H9 (cell line): ENCODE data around the gene CACNA2D3. TPM values are rescaled to one million over a fixed set of nuclear protein-coding genes. Genes with fewer than 3 reads are reported as not detected.

ENCODE experiments used
- DNase-seq: peaks from one replicate; pipeline ENCODE4 v3.0.0-alpha.2; 2017
- H2AFZ ChIP-seq: one replicate; pipeline ENCODE4 v1.6.1; 2013; ENCODE audit warnings: mild to moderate bottlenecking, low read length, control low read depth, moderate library complexity
- H2AK5ac ChIP-seq: 2 replicates; pipeline ENCODE4 v1.6.1; 2013; ENCODE audit warnings: low read length, control low read depth, mixed read lengths; ENCODE audit not compliant: insufficient read length
- H2BK120ac ChIP-seq: one replicate; pipeline ENCODE4 v1.6.1; 2013; ENCODE audit warnings: low read depth, mild to moderate bottlenecking, low read length, control low read depth, inconsistent platforms; ENCODE audit not compliant: poor library complexity, severe bottlenecking
- H2BK12ac ChIP-seq: 2 replicates; pipeline ENCODE4 v1.6.1; 2013; ENCODE audit warnings: low read length, control low read depth, mixed read lengths, low read depth; ENCODE audit not compliant: insufficient read length
- H2BK15ac ChIP-seq: 2 replicates; pipeline ENCODE4 v1.6.1; 2013; ENCODE audit warnings: low read depth, low read length, control low read depth
- H2BK20ac ChIP-seq: one replicate; pipeline ENCODE4 v1.6.1; 2013; ENCODE audit warnings: low read depth, mild to moderate bottlenecking, low read length, control low read depth, inconsistent platforms; ENCODE audit not compliant: poor library complexity, severe bottlenecking
- H2BK5ac ChIP-seq: 2 replicates; pipeline ENCODE4 v1.6.1; 2013; ENCODE audit warnings: low read length, control low read depth, mixed read lengths; ENCODE audit not compliant: insufficient read length
- H3K14ac ChIP-seq: 2 replicates; pipeline ENCODE4 v1.6.1; 2013; ENCODE audit warnings: low read length, control low read depth; ENCODE audit not compliant: insufficient read depth
- H3K18ac ChIP-seq: 2 replicates; pipeline ENCODE4 v1.6.1; 2013; ENCODE audit warnings: low read depth, mild to moderate bottlenecking, mixed read lengths, low read length, control low read depth; ENCODE audit not compliant: insufficient read length
- H3K23ac ChIP-seq: 2 replicates; pipeline ENCODE4 v1.6.1; 2013; ENCODE audit warnings: low read length, control low read depth, mixed read lengths, low read depth; ENCODE audit not compliant: insufficient read length
- H3K23me2 ChIP-seq: 2 replicates; pipeline ENCODE4 v1.6.1; 2013; ENCODE audit warnings: low read depth, mild to moderate bottlenecking, mixed read lengths, low read length, control low read depth; ENCODE audit not compliant: insufficient read length, poor library complexity, severe bottlenecking
- H3K27ac ChIP-seq: 2 replicates; pipeline ENCODE4 v1.5.1; 2013; ENCODE audit warnings: low read length, control low read depth, mixed read lengths, low read depth; ENCODE audit not compliant: insufficient read length
- H3K27me3 ChIP-seq: 2 replicates; pipeline ENCODE4 v1.6.1; 2013; ENCODE audit warnings: low read length, control low read depth, inconsistent platforms; ENCODE audit not compliant: insufficient read depth
- H3K4ac ChIP-seq: 2 replicates; pipeline ENCODE4 v1.6.1; 2013; ENCODE audit warnings: low read depth, mild to moderate bottlenecking, control low read depth, inconsistent platforms, low read length, moderate library complexity
- H3K4me1 ChIP-seq: 2 replicates; pipeline ENCODE4 v1.6.1; 2013; ENCODE audit warnings: low read length, control low read depth, inconsistent platforms; ENCODE audit not compliant: insufficient read depth
- H3K4me2 ChIP-seq: 2 replicates; pipeline ENCODE4 v1.6.1; 2013; ENCODE audit warnings: low read length, control low read depth, mixed read lengths; ENCODE audit not compliant: insufficient read length, insufficient read depth
- H3K56ac ChIP-seq: 2 replicates; pipeline ENCODE4 v1.6.1; 2013; ENCODE audit warnings: low read depth, mild to moderate bottlenecking, mixed read lengths, low read length, control low read depth; ENCODE audit not compliant: insufficient read length
- H3K79me1 ChIP-seq: 2 replicates; pipeline ENCODE4 v1.6.1; 2013; ENCODE audit warnings: low read depth, mild to moderate bottlenecking, moderate library complexity, low read length, control low read depth, inconsistent platforms; ENCODE audit not compliant: insufficient read depth, poor library complexity, severe bottlenecking
- H3K79me2 ChIP-seq: 2 replicates; pipeline ENCODE4 v1.6.1; 2013; ENCODE audit warnings: low read length, control low read depth, inconsistent platforms; ENCODE audit not compliant: insufficient read depth
- H3K9ac ChIP-seq: 2 replicates; pipeline ENCODE4 v1.6.1; 2013; ENCODE audit warnings: low read length, control low read depth, mixed read lengths; ENCODE audit not compliant: insufficient read length; ENCODE audit errors: extremely low read depth
- H3K9me3 ChIP-seq: one replicate; pipeline ENCODE4 v1.6.1; 2013; ENCODE audit warnings: low read depth, low read length, inconsistent platforms; ENCODE audit not compliant: control insufficient read depth
- H3T11ph ChIP-seq: one replicate; pipeline ENCODE4 v1.6.1; 2013; ENCODE audit warnings: mild to moderate bottlenecking, low read length, control low read depth, inconsistent platforms
- H4K20me1 ChIP-seq: one replicate; pipeline ENCODE4 v1.6.1; 2013; ENCODE audit not compliant: control insufficient read depth, insufficient read length, insufficient read depth
- H4K5ac ChIP-seq: 2 replicates; pipeline ENCODE4 v1.6.1; 2013; ENCODE audit warnings: low read depth, mild to moderate bottlenecking, mixed read lengths, low read length, control low read depth; ENCODE audit not compliant: insufficient read length
- H4K8ac ChIP-seq: replicated peaks from 2 replicates; pipeline ENCODE4 v1.6.1; 2013; ENCODE audit warnings: low read length, control low read depth, mixed read lengths, low read depth; ENCODE audit not compliant: insufficient read length
- H4K91ac ChIP-seq: 2 replicates; pipeline ENCODE4 v1.6.1; 2013; ENCODE audit warnings: low read depth, mild to moderate bottlenecking, moderate library complexity, mixed read lengths, low read length, control low read depth; ENCODE audit not compliant: insufficient read length
- H3K27ac Mint-ChIP-seq, 3 experiments: 2 replicates in 2 of 3; 3 replicates in 1 of 3; pipeline ENCODE4 v1.8.0; 2020 to 2021; ENCODE audit warnings: mixed read lengths in 3 of 3, mild to moderate bottlenecking in 1 of 3, moderate library complexity in 1 of 3
- H3K27me3 Mint-ChIP-seq: 2 replicates; pipeline ENCODE4 v1.8.0; 2021; ENCODE audit warnings: low read depth, mild to moderate bottlenecking, moderate library complexity, mixed read lengths
- H3K36me3 Mint-ChIP-seq, 3 experiments: 2 replicates in 2 of 3; 3 replicates in 1 of 3; pipeline ENCODE4 v1.8.0; 2020 to 2021; ENCODE audit warnings: low read depth in 3 of 3, mixed read lengths in 3 of 3; ENCODE audit not compliant: insufficient read depth in 1 of 3
- H3K4me1 Mint-ChIP-seq, 2 experiments: 2 replicates each; pipeline ENCODE4 v1.8.0; 2020; ENCODE audit warnings: mixed read lengths in 2 of 2
- H3K4me3 Mint-ChIP-seq, 2 experiments: 2 replicates in 1 of 2; 3 replicates in 1 of 2; pipeline ENCODE4 v1.8.0; 2020 to 2021; ENCODE audit warnings: mild to moderate bottlenecking in 2 of 2, mixed read lengths in 2 of 2, moderate library complexity in 1 of 2
- H3K9me3 Mint-ChIP-seq, 2 experiments: 2 replicates in 1 of 2; 3 replicates in 1 of 2; pipeline ENCODE4 v1.8.0; 2020; ENCODE audit warnings: mild to moderate bottlenecking in 2 of 2, mixed read lengths in 2 of 2, moderate library complexity in 1 of 2
- CTCF ChIP-seq: fragments of 200-600 bp; sonication (generic); conservative IDR thresholded peaks from 3 replicates; pipeline ENCODE4 v1.8.0; 2021; ENCODE audit warnings: antibody characterized with exemption, mild to moderate bottlenecking
- WGBS: extraction: QIAGEN DNeasy Blood & Tissue Kit; methylation state at CpG from one replicate; pipeline ENCODE4 v1.1.7; 2013; ENCODE audit warnings: missing lambda C conversion rate, low lambda C conversion rate, mixed read lengths; ENCODE audit not compliant: insufficient read length; ENCODE audit errors: extremely low coverage; 5-methylcytosine and 5-hydroxymethylcytosine counted together
- total RNA-seq: library from RNA; stranded (reverse); gene quantifications from 2 replicates; pipeline ENCODE4 v1.2.1, GENCODE V29; 2021

The CACNA2D3 gene
- total RNA-seq, 1 experiment from 2014 or later, result 3.2 TPM

- Histone ChIP-seq H3K56ac (no peak overlapping the region), H2BK12ac (no peak overlapping the region), H3K18ac (no peak overlapping the region), H3K27ac (no peak overlapping the region), H2BK120ac (no peak overlapping the region), H4K20me1 (no peaks in the 10 kb centered on the region), H2BK20ac (no peak overlapping the region), H3T11ph (no peak overlapping the region), H4K5ac (no peak overlapping the region), H3K79me1 (no peaks in the 10 kb centered on the region), H3K23me2 (no peaks in the 10 kb centered on the region), H3K9me3 (no peaks in the 10 kb centered on the region), H3K23ac (no peak overlapping the region), H4K8ac (no peak overlapping the region), H3K79me2 (no peaks in the 10 kb centered on the region), H2BK15ac (no peak overlapping the region), H3K14ac (no peak overlapping the region), H3K4me1 (no peaks in the 10 kb centered on the region), H3K27me3 (no peaks in the 10 kb centered on the region), H3K4me2 (no peak overlapping the region), H3K9ac (no peak overlapping the region), H2AK5ac (no peak overlapping the region), H4K91ac (no peak overlapping the region), H3K4ac (no peak overlapping the region), H2AFZ (no peak overlapping the region), H2BK5ac (no peak overlapping the region)
- no peak overlapping the region for H3K4me3 Mint-ChIP-seq
- peaks cover 1% of the 10 kb centered on the region for H3K27me3 Mint-ChIP-seq
- no peak for TF ChIP-seq CTCF
- no peaks in the 10 kb centered on the region for H3K9me3 Mint-ChIP-seq
- no CpG with 5 or more reads among the region's 6 CpGs for WGBS
- no peak for DNase-seq
- no peaks in the 10 kb centered on the region for H3K36me3 Mint-ChIP-seq
- no peak overlapping the region for H3K27ac Mint-ChIP-seq
- no peaks in the 10 kb centered on the region for H3K4me1 Mint-ChIP-seq
Measured at GRCh38 chr3:54337846-54338245, 215.5 kb downstream of the CACNA2D3 start.
